Ramos (cell line): Measurements from ENCODE around the gene RAPGEF5.

Experiments used
- in situ Hi-C: fragments of 300-500 bp; cut with MboI; formaldehyde crosslinking; loops from one replicate; pipeline ENCODE4 v1.14.3; 2022; ENCODE audit warnings: low sequenced_read_pairs; ENCODE audit not compliant: unreplicated experiment

Gene RAPGEF5

GRCh38 chr7:22319424-22320403 is 37.2 kb downstream of the RAPGEF5 start:
- in situ Hi-C loops, result loop anchor here (25.0 kb wide), 1 partner anchor 357 kb away; no protein-coding TSS in a partner anchor

- in situ Hi-C loops, result loop anchor here (25.0 kb wide), 1 partner anchor 356 kb away; no protein-coding TSS in a partner anchor
Measured at GRCh38 chr7:22318376-22318775, 38.6 kb downstream of the RAPGEF5 start.

- in situ Hi-C loops, result loop anchor here (25.0 kb wide), 1 partner anchor 355 kb away; no protein-coding TSS in a partner anchor
Measured at GRCh38 chr7:22317632-22318031, 39.3 kb downstream of the RAPGEF5 start.

- in situ Hi-C loops, result loop anchor here (25.0 kb wide), 1 partner anchor 355 kb away; no protein-coding TSS in a partner anchor
Measured at GRCh38 chr7:22316914-22317313, 40.0 kb downstream of the RAPGEF5 start.

GRCh38 chr7:22307816-22308215 is 49.1 kb downstream of the RAPGEF5 start:
- in situ Hi-C loops, result loop anchor here (25.0 kb wide), 1 partner anchor 346 kb away; no protein-coding TSS in a partner anchor

GRCh38 chr7:22305706-22306105 is 51.2 kb downstream of the RAPGEF5 start:
- in situ Hi-C loops, result loop anchor here (25.0 kb wide), 1 partner anchor 343 kb away; no protein-coding TSS in a partner anchor

GRCh38 chr7:22302951-22303423 is 54.0 kb downstream of the RAPGEF5 start:
- in situ Hi-C loops, result loop anchor here (25.0 kb wide), 1 partner anchor 341 kb away; no protein-coding TSS in a partner anchor

- in situ Hi-C loops, result loop anchor here (25.0 kb wide), 1 partner anchor 340 kb away; no protein-coding TSS in a partner anchor
Measured at GRCh38 chr7:22302193-22302592, 54.8 kb downstream of the RAPGEF5 start.

GRCh38 chr7:22301790-22302189 is 55.2 kb downstream of the RAPGEF5 start:
- in situ Hi-C loops, result loop anchor here (25.0 kb wide), 1 partner anchor 339 kb away; no protein-coding TSS in a partner anchor

- in situ Hi-C loops, result loop anchor here (25.0 kb wide), 1 partner anchor 339 kb away; no protein-coding TSS in a partner anchor
Measured at GRCh38 chr7:22300839-22301238, 56.1 kb downstream of the RAPGEF5 start.

- in situ Hi-C loops, result no loop called here
Measured at GRCh38 chr7:22296916-22297315, 60.0 kb downstream of the RAPGEF5 start.

GRCh38 chr7:22296265-22296566 is 60.7 kb downstream of the RAPGEF5 start:
- in situ Hi-C loops, result no loop called here

GRCh38 chr7:22295402-22296264 is 61.3 kb downstream of the RAPGEF5 start:
- in situ Hi-C loops, result no loop called here

GRCh38 chr7:22292531-22292930 is 64.4 kb downstream of the RAPGEF5 start:
- in situ Hi-C loops, result no loop called here

- in situ Hi-C loops, result no loop called here
Measured at GRCh38 chr7:22291977-22292376, 65.0 kb downstream of the RAPGEF5 start.

- in situ Hi-C loops, result no loop called here
Measured at GRCh38 chr7:22288202-22288601, 68.8 kb downstream of the RAPGEF5 start.

- in situ Hi-C loops, result no loop called here
Measured at GRCh38 chr7:22287412-22287811, 69.5 kb downstream of the RAPGEF5 start.

GRCh38 chr7:22286436-22286835 is 70.5 kb downstream of the RAPGEF5 start:
- in situ Hi-C loops, result no loop called here

- in situ Hi-C loops, result no loop called here
Measured at GRCh38 chr7:22281481-22281880, 75.5 kb downstream of the RAPGEF5 start.

- in situ Hi-C loops, result no loop called here
Measured at GRCh38 chr7:22280031-22280430, 76.9 kb downstream of the RAPGEF5 start.
